NT2/D1 (cell line): ENCODE measurements around the gene KLHL26.
A peak's percentile ranks its signal among the peaks of the same experiment; 100 is the strongest.

ENCODE experiments used
- DNase-seq: peaks from one replicate; pipeline ENCODE4 v3.0.0-alpha.2; 2011; ENCODE audit warnings: low read depth, low spot score
- H3K27me3 ChIP-seq: 2 replicates; pipeline ENCODE4 v1.6.0; 2011; ENCODE audit warnings: mild to moderate bottlenecking; ENCODE audit not compliant: insufficient read length, insufficient read depth
- H3K36me3 ChIP-seq: 2 replicates; pipeline ENCODE4 v1.6.1; 2011; ENCODE audit warnings: mild to moderate bottlenecking, low read length, mixed read lengths; ENCODE audit not compliant: insufficient read depth, insufficient read length
- H3K4me1 ChIP-seq: 2 replicates; pipeline ENCODE4 v1.5.1; 2011; ENCODE audit not compliant: insufficient read depth, insufficient read length
- H3K4me3 ChIP-seq: 2 replicates; pipeline ENCODE4 v1.5.1; 2011; ENCODE audit warnings: low read depth; ENCODE audit not compliant: insufficient read length
- H3K9ac ChIP-seq: 2 replicates; pipeline ENCODE4 v1.6.0; 2011; ENCODE audit warnings: low read depth; ENCODE audit not compliant: insufficient read length
- H3K9me3 ChIP-seq: 2 replicates; pipeline ENCODE4 v1.5.1; 2011; ENCODE audit warnings: mild to moderate bottlenecking, low read length; ENCODE audit not compliant: insufficient read depth
- SUZ12 ChIP-seq: IDR thresholded peaks from 2 replicates; pipeline ENCODE4 v1.6.1; 2011; ENCODE audit not compliant: insufficient read length, insufficient read depth; ENCODE audit errors: extremely low read depth
- YY1 ChIP-seq: IDR thresholded peaks from 2 replicates; pipeline ENCODE4 v1.6.1; 2011; ENCODE audit not compliant: insufficient read length, insufficient read depth
- ZNF274 ChIP-seq: IDR thresholded peaks from 2 replicates; pipeline ENCODE4 v1.6.1; 2011; ENCODE audit warnings: mild to moderate bottlenecking, low read depth, low read length

The KLHL26 gene

GRCh38 chr19:18603958-18604819 is 32.6 kb upstream of the KLHL26 start:
- no peak for TF ChIP-seq ZNF274
- TF ChIP-seq YY1, result no peak
- TF ChIP-seq SUZ12, result peak; percentile 52
- Histone ChIP-seq H3K9ac (peak overlapping the region; percentile 42), H3K36me3 (no peaks in the 10 kb centered on the region), H3K4me3 (peak overlapping the region; percentile 18), H3K4me1 (peaks cover 42% of the 10 kb centered on the region), H3K27me3 (peaks cover 81% of the 10 kb centered on the region), H3K9me3 (no peaks in the 10 kb centered on the region)
- DNase-seq, result no peak

GRCh38 chr19:18604820-18605159 is 32.0 kb upstream of the KLHL26 start:
- H3K4me3 ChIP-seq, result peak overlapping the region; percentile 18
- TF ChIP-seq SUZ12, result no peak
- DNase-seq, result no peak
- H3K4me1 ChIP-seq, result peaks cover 44% of the 10 kb centered on the region
- no peaks in the 10 kb centered on the region for H3K36me3 ChIP-seq
- H3K27me3 ChIP-seq, result peaks cover 81% of the 10 kb centered on the region
- no peaks in the 10 kb centered on the region for H3K9me3 ChIP-seq
- peak overlapping the region; percentile 42 for H3K9ac ChIP-seq

GRCh38 chr19:18605196-18605545 is 31.7 kb upstream of the KLHL26 start:
- H3K27me3 ChIP-seq, result peaks cover 83% of the 10 kb centered on the region
- H3K4me1 ChIP-seq, result peaks cover 47% of the 10 kb centered on the region
- no peaks in the 10 kb centered on the region for H3K36me3 ChIP-seq
- H3K9ac ChIP-seq, result peak overlapping the region; percentile 72
- peak overlapping the region; percentile 32 for H3K4me3 ChIP-seq
- TF ChIP-seq YY1 (no peak), ZNF274 (no peak), SUZ12 (no peak)
- no peaks in the 10 kb centered on the region for H3K9me3 ChIP-seq
- no peak for DNase-seq

GRCh38 chr19:18605546-18606280 is 31.1 kb upstream of the KLHL26 start:
- peaks cover 88% of the 10 kb centered on the region for H3K27me3 ChIP-seq
- TF ChIP-seq YY1, result no peak
- TF ChIP-seq SUZ12, result no peak
- no peak for TF ChIP-seq ZNF274
- peak overlapping the region; percentile 32 for H3K4me3 ChIP-seq
- DNase-seq, result no peak
- no peaks in the 10 kb centered on the region for H3K9me3 ChIP-seq
- H3K36me3 ChIP-seq, result no peaks in the 10 kb centered on the region
- peak overlapping the region; percentile 72 for H3K9ac ChIP-seq
- H3K4me1 ChIP-seq, result peaks cover 51% of the 10 kb centered on the region

GRCh38 chr19:18606281-18607225 is 30.3 kb upstream of the KLHL26 start, which contains the start of gene CRLF1:
Gene CRLF1 (minus strand): TSS chr19:18606799. CDS start chr19:18606656, 143 bp downstream.
- Histone ChIP-seq H3K36me3 (no peaks in the 10 kb centered on the region), H3K4me3 (peak within 1 kb of the TSS; percentile 32), H3K9me3 (no peaks in the 10 kb centered on the region), H3K9ac (peak within 1 kb of the TSS; percentile 72), H3K4me1 (peaks cover 54% of the 10 kb centered on the region), H3K27me3 (peaks cover 93% of the 10 kb centered on the region)
- TF ChIP-seq ZNF274 (no peak), YY1 (no peak), SUZ12 (no peak)
- no peak for DNase-seq

GRCh38 chr19:18607226-18608101 is 29.4 kb upstream of the KLHL26 start:
- H3K4me3 ChIP-seq, result peak overlapping the region; percentile 32
- H3K36me3 ChIP-seq, result no peaks in the 10 kb centered on the region
- TF ChIP-seq SUZ12 (peak; percentile 93), YY1 (no peak), ZNF274 (no peak)
- no peaks in the 10 kb centered on the region for H3K9me3 ChIP-seq
- H3K27me3 ChIP-seq, result peaks cover 93% of the 10 kb centered on the region
- DNase-seq, result no peak
- peak overlapping the region; percentile 70 for H3K9ac ChIP-seq
- peaks cover 56% of the 10 kb centered on the region for H3K4me1 ChIP-seq
